Activated CD4-positive, alpha-beta T cell treated with anti-CD3 and anti-CD28 coated beads, Interleukin-2, amount 50 U/mL, for 16 hours (primary cell): Measurements from ENCODE around the gene SP110.
"Not testable (repeated sequence)": the region's sequence is repeated elsewhere in the genome, so short reads cannot be mapped to it uniquely, and the experiment has no call there.

Experiments
- DNase-seq: peaks from one replicate; pipeline ENCODE4 v3.0.0-alpha.2; 2020

The SP110 gene

DNA sequence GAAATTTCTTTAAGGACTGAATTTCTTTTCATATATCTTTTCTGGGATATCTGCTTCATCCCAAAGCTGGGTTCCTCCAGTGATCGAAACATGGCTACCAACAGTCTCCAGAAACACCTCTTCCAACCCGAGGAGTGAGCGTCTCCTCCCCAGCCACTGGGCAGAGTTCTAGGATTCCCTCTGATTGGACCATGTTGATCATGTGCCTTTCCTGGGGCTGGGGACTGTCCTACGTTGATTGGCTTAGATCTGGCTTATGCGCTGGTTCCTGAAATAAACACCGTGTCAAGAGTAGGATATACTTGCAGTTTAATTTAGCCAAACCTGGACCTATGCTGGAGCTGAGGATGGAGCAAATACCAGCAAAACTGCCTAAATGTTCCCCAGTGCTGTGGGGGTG, 95.5 kb downstream of the SP110 start:
- no peak for DNase-seq

DNA sequence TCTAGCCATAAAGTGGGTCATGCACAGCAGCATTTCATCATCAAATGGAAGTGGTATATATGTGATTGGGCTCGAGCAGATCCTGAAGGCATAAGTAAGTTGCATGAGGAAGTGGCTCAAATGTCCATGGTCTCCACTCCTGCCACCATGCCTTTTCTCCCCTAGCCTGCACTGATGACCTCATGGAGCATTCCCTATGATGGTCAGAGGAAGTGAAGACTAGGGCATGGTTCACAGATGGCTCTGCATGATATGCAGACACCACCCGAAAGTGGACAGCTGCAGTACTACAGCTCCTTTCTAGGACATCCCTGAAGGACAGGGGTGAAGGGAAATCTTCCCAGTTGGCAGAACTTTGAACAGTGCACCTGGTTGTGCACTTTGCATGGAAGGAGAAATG, 99.4 kb downstream of the SP110 start:
- DNase-seq, result not testable (repeated sequence)

- not testable (repeated sequence) for DNase-seq
Observed at GRCh38 chr2:230119827-230120226, 100.0 kb downstream of the SP110 start.
